ENCODE measurements around the gene MYO16. TPM values are rescaled to one million over a fixed set of nuclear protein-coding genes. Genes with fewer than 3 reads are reported as not detected.

Gene MYO16
- polyA plus RNA-seq, 1 donor from 2014 or later: 2.5 TPM

DNA sequence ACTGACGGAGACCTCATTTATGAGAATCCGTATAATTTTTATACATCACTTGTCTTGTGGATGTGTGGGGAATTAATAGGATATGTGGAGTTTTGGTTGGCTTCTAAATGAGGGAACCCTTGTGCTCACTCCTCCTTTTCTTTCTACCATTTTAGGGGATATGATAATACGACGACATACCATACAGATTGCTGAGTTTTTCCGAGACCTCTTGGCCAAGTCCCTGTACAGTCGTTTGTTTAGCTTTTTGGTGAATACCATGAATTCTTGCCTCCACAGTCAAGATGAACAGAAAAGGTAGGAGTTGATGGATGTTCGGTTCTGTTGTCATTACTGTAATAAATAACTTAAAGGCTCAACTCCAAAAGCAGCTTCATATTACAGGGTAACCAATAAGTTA is 335.2 kb downstream of the MYO16 start:
- H4K20me1 ChIP-seq (ENCODE audit: insufficient read depth): no peaks in the 10 kb centered on the region

DNA sequence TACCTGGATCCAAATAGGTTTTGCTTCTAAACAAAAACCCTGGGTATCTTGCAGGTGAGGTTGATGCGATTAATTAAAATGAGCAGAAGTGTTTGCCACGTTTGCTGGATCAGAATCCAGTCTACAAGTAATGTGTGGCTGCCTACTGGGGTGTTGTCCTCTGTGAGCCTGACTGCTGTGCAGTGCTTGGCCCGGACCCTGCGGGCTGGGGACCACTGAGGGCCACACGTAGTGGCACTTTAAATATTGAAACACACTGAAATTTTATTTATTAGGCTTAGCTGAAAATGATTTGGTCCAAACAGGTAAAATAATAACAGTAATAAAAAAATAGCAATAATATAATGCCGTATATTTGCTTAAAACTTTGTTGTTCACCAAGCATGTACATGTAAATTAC is 338.0 kb downstream of the MYO16 start:
- Histone ChIP-seq H4K20me1 (ENCODE audit: insufficient read depth) (no peaks in the 10 kb centered on the region), H3K4me2 (ENCODE audit: low read length) (no peak overlapping the region)

More for the DNA sequence above, 335.2 kb downstream of the MYO16 start:
- Histone ChIP-seq H3K9ac (ENCODE audit: low read length) (no peak overlapping the region), H3F3A (ENCODE audit: insufficient read depth, low read length, poor library complexity, severe bottlenecking) (no peaks in the 10 kb centered on the region), H3K9me2 (ENCODE audit: insufficient read depth, low read length) (no peaks in the 10 kb centered on the region), H3K27ac (ENCODE audit: low read length) (no peak overlapping the region), H2AFZ (ENCODE audit: low read depth, low read length) (no peak overlapping the region), H3K9me3 (ENCODE audit: low read length) (no peaks in the 10 kb centered on the region), H3K79me2 (replicated peaks; ENCODE audit: insufficient read depth, low read length) (no peaks in the 10 kb centered on the region), H3K4me3 (ENCODE audit: low read length) (no peak overlapping the region), H3K36me3 (ENCODE audit: insufficient read depth, low read length) (no peaks in the 10 kb centered on the region), H3K27me3 (ENCODE audit: insufficient read depth, low read depth, low read length) (no peaks in the 10 kb centered on the region), H3K4me2 (ENCODE audit: low read length) (no peak overlapping the region)
- TF ChIP-seq EP300 (conservative IDR thresholded peaks at IDR 0.05; ENCODE audit: poor library complexity, severe bottlenecking): no peak
- TF ChIP-seq, protein P1, sequence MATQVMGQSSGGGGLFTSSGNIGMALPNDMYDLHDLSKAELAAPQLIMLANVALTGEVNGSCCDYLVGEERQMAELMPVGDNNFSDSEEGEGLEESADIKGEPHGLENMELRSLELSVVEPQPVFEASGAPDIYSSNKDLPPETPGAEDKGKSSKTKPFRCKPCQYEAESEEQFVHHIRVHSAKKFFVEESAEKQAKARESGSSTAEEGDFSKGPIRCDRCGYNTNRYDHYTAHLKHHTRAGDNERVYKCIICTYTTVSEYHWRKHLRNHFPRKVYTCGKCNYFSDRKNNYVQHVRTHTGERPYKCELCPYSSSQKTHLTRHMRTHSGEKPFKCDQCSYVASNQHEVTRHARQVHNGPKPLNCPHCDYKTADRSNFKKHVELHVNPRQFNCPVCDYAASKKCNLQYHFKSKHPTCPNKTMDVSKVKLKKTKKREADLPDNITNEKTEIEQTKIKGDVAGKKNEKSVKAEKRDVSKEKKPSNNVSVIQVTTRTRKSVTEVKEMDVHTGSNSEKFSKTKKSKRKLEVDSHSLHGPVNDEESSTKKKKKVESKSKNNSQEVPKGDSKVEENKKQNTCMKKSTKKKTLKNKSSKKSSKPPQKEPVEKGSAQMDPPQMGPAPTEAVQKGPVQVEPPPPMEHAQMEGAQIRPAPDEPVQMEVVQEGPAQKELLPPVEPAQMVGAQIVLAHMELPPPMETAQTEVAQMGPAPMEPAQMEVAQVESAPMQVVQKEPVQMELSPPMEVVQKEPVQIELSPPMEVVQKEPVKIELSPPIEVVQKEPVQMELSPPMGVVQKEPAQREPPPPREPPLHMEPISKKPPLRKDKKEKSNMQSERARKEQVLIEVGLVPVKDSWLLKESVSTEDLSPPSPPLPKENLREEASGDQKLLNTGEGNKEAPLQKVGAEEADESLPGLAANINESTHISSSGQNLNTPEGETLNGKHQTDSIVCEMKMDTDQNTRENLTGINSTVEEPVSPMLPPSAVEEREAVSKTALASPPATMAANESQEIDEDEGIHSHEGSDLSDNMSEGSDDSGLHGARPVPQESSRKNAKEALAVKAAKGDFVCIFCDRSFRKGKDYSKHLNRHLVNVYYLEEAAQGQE (IDR thresholded peaks at IDR 0.05; ENCODE audit: borderline replicate concordance): no peak
- no peak for TF ChIP-seq SMC3 (conservative IDR thresholded peaks at IDR 0.05; ENCODE audit: poor library complexity)
- no peak for TF ChIP-seq EZH2 (IDR thresholded peaks at IDR 0.05; ENCODE audit: borderline replicate concordance, insufficient read depth, low read length, poor library complexity, severe bottlenecking)
- TF ChIP-seq CTCF (IDR thresholded peaks at IDR 0.05; ENCODE audit: poor library complexity, severe bottlenecking): no peak
- TF ChIP-seq TAF1 (IDR thresholded peaks at IDR 0.05; ENCODE audit: low read depth): no peak
- no peak for TF ChIP-seq MXI1 (conservative IDR thresholded peaks at IDR 0.05; ENCODE audit: poor library complexity, severe bottlenecking)
- no peak for TF ChIP-seq POLR2AphosphoS5 (IDR thresholded peaks at IDR 0.05)
- TF ChIP-seq RAD21 (conservative IDR thresholded peaks at IDR 0.05): no peak

More for the DNA sequence above, 338.0 kb downstream of the MYO16 start:
- H3K79me2 ChIP-seq (replicated peaks; ENCODE audit: insufficient read depth, low read length): no peaks in the 10 kb centered on the region
- no peak overlapping the region for H2AFZ ChIP-seq (ENCODE audit: low read depth, low read length)
- no peaks in the 10 kb centered on the region for H3K36me3 ChIP-seq (ENCODE audit: insufficient read depth, low read length)
- H3K27ac ChIP-seq (ENCODE audit: low read length): no peak overlapping the region
- no peaks in the 10 kb centered on the region for H3F3A ChIP-seq (ENCODE audit: insufficient read depth, low read length, poor library complexity, severe bottlenecking)
- H3K27me3 ChIP-seq (ENCODE audit: insufficient read depth, low read depth, low read length): no peaks in the 10 kb centered on the region
- H3K9me3 ChIP-seq (ENCODE audit: low read length): no peaks in the 10 kb centered on the region
- H3K9ac ChIP-seq (ENCODE audit: low read length): no peak overlapping the region
- H3K9me2 ChIP-seq (ENCODE audit: insufficient read depth, low read length): no peaks in the 10 kb centered on the region
- H3K4me3 ChIP-seq (ENCODE audit: low read length): no peak overlapping the region
- TF ChIP-seq CTCF (IDR thresholded peaks at IDR 0.05; ENCODE audit: poor library complexity, severe bottlenecking) (no peak), SMC3 (conservative IDR thresholded peaks at IDR 0.05; ENCODE audit: poor library complexity) (no peak), MXI1 (conservative IDR thresholded peaks at IDR 0.05; ENCODE audit: poor library complexity, severe bottlenecking) (no peak), RAD21 (conservative IDR thresholded peaks at IDR 0.05) (no peak), EZH2 (IDR thresholded peaks at IDR 0.05; ENCODE audit: borderline replicate concordance, insufficient read depth, low read length, poor library complexity, severe bottlenecking) (no peak), POLR2AphosphoS5 (IDR thresholded peaks at IDR 0.05) (no peak), TAF1 (IDR thresholded peaks at IDR 0.05; ENCODE audit: low read depth) (no peak), EP300 (conservative IDR thresholded peaks at IDR 0.05; ENCODE audit: poor library complexity, severe bottlenecking) (no peak)
- TF ChIP-seq, protein P1 (IDR thresholded peaks at IDR 0.05; ENCODE audit: borderline replicate concordance): no peak

All from neural cell (in vitro differentiated cells).